ENCODE data around the gene BRSK2. TPM values are rescaled to one million over a fixed set of nuclear protein-coding genes. Genes with fewer than 3 reads are reported as not detected.

The BRSK2 gene
- total RNA-seq, 3 donors from 2014 or later: 0.15 to 0.80 (median 0.66) TPM

- TF ChIP-seq POLR2A (IDR thresholded peaks at IDR 0.05): no peak
- no peak for TF ChIP-seq POLR2AphosphoS5 (IDR thresholded peaks at IDR 0.05)
- TF ChIP-seq CTCF (IDR thresholded peaks at IDR 0.05): no peak
- H3K9me3 ChIP-seq: no peaks in the 10 kb centered on the region
- no peaks in the 10 kb centered on the region for H3K4me1 ChIP-seq
- H3K27me3 ChIP-seq: peaks cover 0 to 86% of the 10 kb centered on the region in 2 donors
- no peaks in the 10 kb centered on the region for H3K36me3 ChIP-seq
- H3K4me3 ChIP-seq: no peak overlapping the region
- no peak for DNase-seq (ENCODE audit: low spot score in 2 of 2)
- no peak overlapping the region for H3K27ac ChIP-seq
- intact Hi-C loops (cut with DNase I; ENCODE audit: low total_unique reads): no loop called here
Measured at GRCh38 chr11:1439341-1439740, 49.6 kb downstream of the BRSK2 start.

GRCh38 chr11:1440066-1440465, 50.3 kb downstream of the BRSK2 start:
- DNase-seq (ENCODE audit: low spot score in 2 of 2): no peak
- H3K27ac ChIP-seq: no peak overlapping the region
- intact Hi-C loops (cut with DNase I; ENCODE audit: low total_unique reads): no loop called here
- no peak for TF ChIP-seq POLR2AphosphoS5 (IDR thresholded peaks at IDR 0.05)
- TF ChIP-seq CTCF (IDR thresholded peaks at IDR 0.05): no peak
- H3K4me1 ChIP-seq: no peaks in the 10 kb centered on the region
- no peaks in the 10 kb centered on the region for H3K36me3 ChIP-seq
- no peak overlapping the region for H3K4me3 ChIP-seq
- peaks cover 0 to 87% of the 10 kb centered on the region in 2 donors for H3K27me3 ChIP-seq
- no peaks in the 10 kb centered on the region for H3K9me3 ChIP-seq

GRCh38 chr11:1440496-1440895, 50.8 kb downstream of the BRSK2 start:
- intact Hi-C loops (cut with DNase I; ENCODE audit: low total_unique reads): no loop called here
- Histone ChIP-seq H3K4me1 (no peaks in the 10 kb centered on the region), H3K36me3 (no peaks in the 10 kb centered on the region), H3K27ac (no peak overlapping the region), H3K9me3 (no peaks in the 10 kb centered on the region), H3K27me3 (peaks cover 0 to 90% of the 10 kb centered on the region in 2 donors), H3K4me3 (no peak overlapping the region)
- no peak for DNase-seq (ENCODE audit: low spot score in 2 of 2)
- TF ChIP-seq CTCF (IDR thresholded peaks at IDR 0.05): no peak
- TF ChIP-seq POLR2AphosphoS5 (IDR thresholded peaks at IDR 0.05): no peak
- no peak for TF ChIP-seq POLR2A (IDR thresholded peaks at IDR 0.05)

- intact Hi-C loops (cut with DNase I; ENCODE audit: low total_unique reads): no loop called here
- Histone ChIP-seq H3K4me1 (no peaks in the 10 kb centered on the region), H3K36me3 (no peaks in the 10 kb centered on the region), H3K27me3 (peaks cover 0 to 81% of the 10 kb centered on the region in 2 donors), H3K9me3 (no peaks in the 10 kb centered on the region), H3K27ac (no peak overlapping the region), H3K4me3 (no peak overlapping the region)
- DNase-seq (ENCODE audit: low spot score in 2 of 2): no peak
- no peak for TF ChIP-seq CTCF (IDR thresholded peaks at IDR 0.05)
- no peak for TF ChIP-seq POLR2AphosphoS5 (IDR thresholded peaks at IDR 0.05)
- no peak for TF ChIP-seq POLR2A (IDR thresholded peaks at IDR 0.05)
Measured at GRCh38 chr11:1442163-1442562, 52.4 kb downstream of the BRSK2 start.

GRCh38 chr11:1442807-1443366, 53.2 kb downstream of the BRSK2 start:
- Histone ChIP-seq H3K4me3 (no peak overlapping the region), H3K27ac (no peak overlapping the region), H3K36me3 (no peaks in the 10 kb centered on the region), H3K4me1 (peaks cover 0 to 3% of the 10 kb centered on the region in 2 donors), H3K9me3 (no peaks in the 10 kb centered on the region), H3K27me3 (peaks cover 0 to 81% of the 10 kb centered on the region in 2 donors)
- intact Hi-C loops (cut with DNase I; ENCODE audit: low total_unique reads): no loop called here
- no peak for DNase-seq (ENCODE audit: low spot score in 2 of 2)
- no peak for TF ChIP-seq CTCF (IDR thresholded peaks at IDR 0.05)
- no peak for TF ChIP-seq POLR2A (IDR thresholded peaks at IDR 0.05)
- no peak for TF ChIP-seq POLR2AphosphoS5 (IDR thresholded peaks at IDR 0.05)

All from breast epithelium (tissue), 4 donors.